GM12878 (cell line): ENCODE data around the gene ACRV1. TPM values are rescaled to one million over a fixed set of nuclear protein-coding genes. Genes with fewer than 3 reads are reported as not detected.

Experiments used
- BACH1 ChIP-seq: fragments of 450-650 bp; IDR thresholded peaks from 2 replicates; pipeline ENCODE4 v1.6.1; 2017; ENCODE audit warnings: mild to moderate bottlenecking, borderline replicate concordance
- BCL11A ChIP-seq: IDR thresholded peaks from 2 replicates; pipeline ENCODE4 v1.6.1; 2011; ENCODE audit warnings: low read depth, low read length
- CEBPB ChIP-seq, 2 experiments: fragments of 150-350 bp in 1 of 2; IDR thresholded peaks; 2 replicates each; pipeline ENCODE4 v1.6.1; 2012 to 2014; ENCODE audit warnings: low read depth in 2 of 2, low read length in 2 of 2, borderline replicate concordance in 1 of 2, inconsistent platforms in 1 of 2
- DPF2 ChIP-seq: fragments of 450-650 bp; IDR thresholded peaks from 2 replicates; pipeline ENCODE4 v1.6.1; 2017; ENCODE audit warnings: mild to moderate bottlenecking
- EED ChIP-seq: sonication (generic); IDR thresholded peaks from 2 replicates; pipeline ENCODE4 v1.6.1; 2016; ENCODE audit warnings: antibody characterized with exemption, low read depth
- HCFC1 ChIP-seq: fragments of 150-350 bp; IDR thresholded peaks from 2 replicates; pipeline ENCODE4 v1.6.1; 2014; ENCODE audit warnings: low read length
- IRF4 ChIP-seq: IDR thresholded peaks from 2 replicates; pipeline ENCODE4 v1.6.1; 2011; ENCODE audit warnings: low read depth, low read length
- JUNB ChIP-seq: IDR thresholded peaks from 2 replicates; pipeline ENCODE4 v1.6.1; 2016; ENCODE audit warnings: antibody characterized with exemption, mild to moderate bottlenecking
- KDM1A ChIP-seq: fragments of 200-600 bp; sonication (generic); IDR thresholded peaks from 2 replicates; pipeline ENCODE4 v1.6.1; 2016; ENCODE audit warnings: borderline replicate concordance
- MTA3 ChIP-seq: IDR thresholded peaks from 2 replicates; pipeline ENCODE4 v1.6.1; 2012; ENCODE audit warnings: low read length, inconsistent platforms, borderline replicate concordance
- MXI1 ChIP-seq: fragments of 150-350 bp; IDR thresholded peaks from 2 replicates; pipeline ENCODE4 v1.6.1; 2011; ENCODE audit warnings: low read depth, mild to moderate bottlenecking, inconsistent platforms, low read length, improper control_type of control experiment
- NBN ChIP-seq: fragments of 450-650 bp; IDR thresholded peaks from 2 replicates; pipeline ENCODE4 v1.6.1; 2016
- NFYA ChIP-seq: IDR thresholded peaks from 2 replicates; pipeline ENCODE4 v1.6.1; 2011; ENCODE audit warnings: low read depth, mild to moderate bottlenecking, low read length, improper control_type of control experiment, borderline replicate concordance
- NR2F1 ChIP-seq: fragments of 450-650 bp; conservative IDR thresholded peaks from 2 replicates; pipeline ENCODE4 v1.6.1; 2017; ENCODE audit warnings: mild to moderate bottlenecking
- PAX8 ChIP-seq: fragments of 450-650 bp; IDR thresholded peaks from 2 replicates; pipeline ENCODE4 v1.6.1; 2017; ENCODE audit warnings: mild to moderate bottlenecking, moderate library complexity
- PML ChIP-seq: IDR thresholded peaks from 2 replicates; pipeline ENCODE4 v1.6.1; 2012; ENCODE audit warnings: low read length, inconsistent platforms
- POLR2AphosphoS5 ChIP-seq: IDR thresholded peaks from 2 replicates; pipeline ENCODE4 v1.6.1; 2011; ENCODE audit warnings: mild to moderate bottlenecking, low read length, inconsistent platforms
- POU2F2 ChIP-seq: IDR thresholded peaks from 3 replicates; pipeline ENCODE4 v1.6.1; 2011; ENCODE audit warnings: low read depth, mild to moderate bottlenecking, low read length, borderline replicate concordance
- RAD21 ChIP-seq: IDR thresholded peaks from 2 replicates; pipeline ENCODE4 v1.6.1; 2011; ENCODE audit warnings: mild to moderate bottlenecking, low read depth, low read length, moderate library complexity; ENCODE audit not compliant: insufficient read depth
- SIX5 ChIP-seq: IDR thresholded peaks from 2 replicates; pipeline ENCODE4 v1.6.1; 2011; ENCODE audit warnings: mild to moderate bottlenecking, low read depth, low read length, moderate library complexity; ENCODE audit not compliant: severe bottlenecking
- SMC3 ChIP-seq: IDR thresholded peaks from 2 replicates; pipeline ENCODE4 v1.6.1; 2011; ENCODE audit warnings: low read length, improper control_type of control experiment, borderline replicate concordance
- SPI1 ChIP-seq: IDR thresholded peaks from 2 replicates; pipeline ENCODE4 v1.6.1; 2011; ENCODE audit warnings: low read depth, mild to moderate bottlenecking, low read length, moderate library complexity, borderline replicate concordance; ENCODE audit not compliant: insufficient read depth
- TARDBP ChIP-seq: IDR thresholded peaks from 2 replicates; pipeline ENCODE4 v1.6.1; 2016; ENCODE audit warnings: borderline replicate concordance
- TCF3 ChIP-seq: IDR thresholded peaks from 2 replicates; pipeline ENCODE4 v1.6.1; 2012; ENCODE audit warnings: low read depth, mild to moderate bottlenecking, low read length, borderline replicate concordance; ENCODE audit not compliant: insufficient read depth
- TCF7 ChIP-seq: IDR thresholded peaks from 2 replicates; pipeline ENCODE4 v1.6.1; 2014; ENCODE audit warnings: antibody characterized with exemption, borderline replicate concordance
- ZBED1 ChIP-seq: IDR thresholded peaks from 2 replicates; pipeline ENCODE4 v1.6.1; 2016; ENCODE audit warnings: borderline replicate concordance
- ZNF24 ChIP-seq: fragments of 450-650 bp; IDR thresholded peaks from 2 replicates; pipeline ENCODE4 v1.6.1; 2017; ENCODE audit warnings: antibody characterized with exemption, mild to moderate bottlenecking
- polyA plus RNA-seq, 11 experiments: library from polyadenylated mRNA; depleted of rRNA in 4 of 11; unstranded in 6 of 11; stranded (reverse) in 5 of 11; fragments of >200 nt; fragmentation: Nextera tagmentation in 4 of 11; fragmentation: Illumina TruSeq in 1 of 11; extraction: Ambion mirVana in 4 of 11; extraction: Trizol in 1 of 11; gene quantifications; 1 replicate in 1 of 11; 2 replicates in 10 of 11; pipeline versions ENCODE4 v1.2.1 to v1.2.3, GENCODE V29; 2011 to 2016; ENCODE audit warnings: inconsistent platforms in 2 of 11, missing spikeins in 2 of 11, low read depth in 1 of 11
- total RNA-seq, 4 experiments: library from RNA; depleted of rRNA in 3 of 4; stranded (reverse); fragments of >200 nt in 3 of 4; fragmentation: Illumina TruSeq in 1 of 4; extraction: Trizol in 1 of 4; gene quantifications; 2 replicates each; pipeline versions ENCODE4 v1.2.1 to v1.2.3, GENCODE V29; 2013 to 2021
- TF ChIP-seq, protein P1 (sequence below): IDR thresholded peaks from 2 replicates; pipeline ENCODE4 v1.6.1; 2011; ENCODE audit warnings: borderline replicate concordance, low read depth, mild to moderate bottlenecking, moderate library complexity, low read length; ENCODE audit not compliant: insufficient read depth, poor library complexity, severe bottlenecking
- TF ChIP-seq, protein P2 (sequence below): IDR thresholded peaks from 2 replicates; pipeline ENCODE4 v1.6.1; 2012; ENCODE audit warnings: mild to moderate bottlenecking, low read depth, low read length
- TF ChIP-seq, protein P3 (sequence below): IDR thresholded peaks from 2 replicates; pipeline ENCODE4 v1.6.1; 2011; ENCODE audit warnings: low read depth, mild to moderate bottlenecking, low read length, moderate library complexity, borderline replicate concordance; ENCODE audit errors: extremely low read depth

ACRV1 gene
- total and polyA plus RNA-seq, 10 of the 15 experiments (the other 5 are each of a cell fraction or from before 2014, with no cell fraction given) = 0.09 to 0.82 (median 0.23) TPM; not detected in 2

DNA sequence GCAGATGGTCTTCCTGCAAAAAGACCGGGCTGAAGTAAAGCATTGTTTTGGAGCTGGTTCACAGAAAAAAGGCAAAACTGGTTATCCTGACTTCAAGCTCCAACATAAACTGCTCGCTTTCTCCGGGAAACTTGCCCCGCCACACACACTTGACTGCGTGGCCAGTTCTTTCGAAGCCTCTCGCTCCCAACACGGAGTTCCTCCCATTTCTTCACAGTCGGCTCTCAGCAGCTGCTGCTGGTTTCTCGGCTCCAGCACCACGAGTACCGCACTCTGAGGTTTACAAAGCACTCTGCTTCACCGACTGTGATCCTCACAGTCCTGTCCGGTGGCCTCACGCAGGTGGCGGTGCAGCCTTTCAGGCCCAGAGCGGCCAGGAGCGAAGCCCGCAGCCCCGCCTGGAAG, 55.4 kb downstream of the ACRV1 start (continued):
- TF ChIP-seq POLR2AphosphoS5 (no peak), NBN (no peak), JUNB (no peak), DPF2 (no peak), MXI1 (no peak), PML (no peak), SMC3 (0 out of 2 replicates have a peak, but pooled peaks have one; percentile 1), IRF4 (no peak), TCF7 (no peak), ZNF24 (no peak), EED (no peak), BACH1 (peak; percentile 20; the same call in 1 of the 2 replicates), POU2F2 (peak; percentile 33; the same call in 1 of the 3 replicates), SPI1 (no peak), TCF3 (no peak; the same call in 1 of the 2 replicates), KDM1A (no peak), NFYA (no peak), NR2F1 (no peak), CEBPB (IDR thresholded peaks at IDR 0.05; ENCODE audit: borderline replicate concordance in 1 of 2, low read depth in 2 of 2, low read length in 2 of 2) (no peak), SIX5 (no peak), TARDBP (no peak), HCFC1 (no peak; the same call in 1 of the 2 replicates), ZBED1 (no peak; the same call in 1 of the 2 replicates), MTA3 (0 out of 2 replicates have a peak, but pooled peaks have one; percentile 50), PAX8 (no peak), BCL11A (no peak), RAD21 (no peak)
- TF ChIP-seq, protein P1, sequence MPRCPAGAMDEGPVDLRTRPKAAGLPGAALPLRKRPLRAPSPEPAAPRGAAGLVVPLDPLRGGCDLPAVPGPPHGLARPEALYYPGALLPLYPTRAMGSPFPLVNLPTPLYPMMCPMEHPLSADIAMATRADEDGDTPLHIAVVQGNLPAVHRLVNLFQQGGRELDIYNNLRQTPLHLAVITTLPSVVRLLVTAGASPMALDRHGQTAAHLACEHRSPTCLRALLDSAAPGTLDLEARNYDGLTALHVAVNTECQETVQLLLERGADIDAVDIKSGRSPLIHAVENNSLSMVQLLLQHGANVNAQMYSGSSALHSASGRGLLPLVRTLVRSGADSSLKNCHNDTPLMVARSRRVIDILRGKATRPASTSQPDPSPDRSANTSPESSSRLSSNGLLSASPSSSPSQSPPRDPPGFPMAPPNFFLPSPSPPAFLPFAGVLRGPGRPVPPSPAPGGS = no peak
- TF ChIP-seq, protein P2, sequence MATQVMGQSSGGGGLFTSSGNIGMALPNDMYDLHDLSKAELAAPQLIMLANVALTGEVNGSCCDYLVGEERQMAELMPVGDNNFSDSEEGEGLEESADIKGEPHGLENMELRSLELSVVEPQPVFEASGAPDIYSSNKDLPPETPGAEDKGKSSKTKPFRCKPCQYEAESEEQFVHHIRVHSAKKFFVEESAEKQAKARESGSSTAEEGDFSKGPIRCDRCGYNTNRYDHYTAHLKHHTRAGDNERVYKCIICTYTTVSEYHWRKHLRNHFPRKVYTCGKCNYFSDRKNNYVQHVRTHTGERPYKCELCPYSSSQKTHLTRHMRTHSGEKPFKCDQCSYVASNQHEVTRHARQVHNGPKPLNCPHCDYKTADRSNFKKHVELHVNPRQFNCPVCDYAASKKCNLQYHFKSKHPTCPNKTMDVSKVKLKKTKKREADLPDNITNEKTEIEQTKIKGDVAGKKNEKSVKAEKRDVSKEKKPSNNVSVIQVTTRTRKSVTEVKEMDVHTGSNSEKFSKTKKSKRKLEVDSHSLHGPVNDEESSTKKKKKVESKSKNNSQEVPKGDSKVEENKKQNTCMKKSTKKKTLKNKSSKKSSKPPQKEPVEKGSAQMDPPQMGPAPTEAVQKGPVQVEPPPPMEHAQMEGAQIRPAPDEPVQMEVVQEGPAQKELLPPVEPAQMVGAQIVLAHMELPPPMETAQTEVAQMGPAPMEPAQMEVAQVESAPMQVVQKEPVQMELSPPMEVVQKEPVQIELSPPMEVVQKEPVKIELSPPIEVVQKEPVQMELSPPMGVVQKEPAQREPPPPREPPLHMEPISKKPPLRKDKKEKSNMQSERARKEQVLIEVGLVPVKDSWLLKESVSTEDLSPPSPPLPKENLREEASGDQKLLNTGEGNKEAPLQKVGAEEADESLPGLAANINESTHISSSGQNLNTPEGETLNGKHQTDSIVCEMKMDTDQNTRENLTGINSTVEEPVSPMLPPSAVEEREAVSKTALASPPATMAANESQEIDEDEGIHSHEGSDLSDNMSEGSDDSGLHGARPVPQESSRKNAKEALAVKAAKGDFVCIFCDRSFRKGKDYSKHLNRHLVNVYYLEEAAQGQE = no peak
- TF ChIP-seq, protein P3, sequence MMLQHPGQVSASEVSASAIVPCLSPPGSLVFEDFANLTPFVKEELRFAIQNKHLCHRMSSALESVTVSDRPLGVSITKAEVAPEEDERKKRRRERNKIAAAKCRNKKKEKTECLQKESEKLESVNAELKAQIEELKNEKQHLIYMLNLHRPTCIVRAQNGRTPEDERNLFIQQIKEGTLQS = no peak
